ENCODE results near the gene ANKRD33.
A peak's percentile ranks its signal among the peaks of the same experiment; 100 is the strongest.

The ANKRD33 gene

GRCh38 chr12:51923506-51924365, 35.8 kb downstream of the ANKRD33 start (continued):
- TF ChIP-seq TOX (CRISPR knock-in tag; IDR thresholded peaks at IDR 0.05; ENCODE audit: borderline replicate concordance) (no peak), ISL1 (CRISPR knock-in tag; IDR thresholded peaks at IDR 0.05) (no peak), PPARA (CRISPR knock-in tag; IDR thresholded peaks at IDR 0.05; ENCODE audit: borderline replicate concordance) (no peak)

GRCh38 chr12:51924551-51925319, 36.8 kb downstream of the ANKRD33 start:
- ATAC-seq: no peak
- TF ChIP-seq CSDC2 (CRISPR knock-in tag; IDR thresholded peaks at IDR 0.05) (no peak), POU6F1 (CRISPR knock-in tag; IDR thresholded peaks at IDR 0.05; ENCODE audit: borderline replicate concordance, low read depth) (no peak), TCF4 (CRISPR knock-in tag; IDR thresholded peaks at IDR 0.05; ENCODE audit: borderline replicate concordance) (no peak), ZNF565 (CRISPR knock-in tag; conservative IDR thresholded peaks at IDR 0.05; ENCODE audit: low read depth) (no peak), PPARA (CRISPR knock-in tag; IDR thresholded peaks at IDR 0.05; ENCODE audit: borderline replicate concordance) (no peak), TSHZ2 (CRISPR knock-in tag; IDR thresholded peaks at IDR 0.05) (no peak), ZFP3 (CRISPR knock-in tag; IDR thresholded peaks at IDR 0.05) (no peak)

- no peak for ATAC-seq
- TF ChIP-seq TOX (CRISPR knock-in tag; IDR thresholded peaks at IDR 0.05; ENCODE audit: borderline replicate concordance): no peak
- TF ChIP-seq ZNF70 (CRISPR knock-in tag; IDR thresholded peaks at IDR 0.05): no peak
Measured at GRCh38 chr12:51925346-51926063, 37.6 kb downstream of the ANKRD33 start.

- TF ChIP-seq BACH2 (CRISPR knock-in tag; IDR thresholded peaks at IDR 0.05; ENCODE audit: borderline replicate concordance) (no peak), ISL1 (CRISPR knock-in tag; IDR thresholded peaks at IDR 0.05) (no peak), ESRRG (CRISPR knock-in tag; IDR thresholded peaks at IDR 0.05) (no peak), ARNTL (CRISPR knock-in tag; IDR thresholded peaks at IDR 0.05; ENCODE audit: borderline replicate concordance, low read depth) (no peak), CSDC2 (CRISPR knock-in tag; IDR thresholded peaks at IDR 0.05) (no peak), ZFP3 (CRISPR knock-in tag; IDR thresholded peaks at IDR 0.05) (no peak)
- no peak for ATAC-seq
Measured at GRCh38 chr12:51926064-51926632, 38.2 kb downstream of the ANKRD33 start.

GRCh38 chr12:51926718-51927117, 38.8 kb downstream of the ANKRD33 start:
- ATAC-seq: 0 out of 3 replicates have a peak, but pooled peaks have one; percentile 36
- TF ChIP-seq ZFP30 (CRISPR knock-in tag; IDR thresholded peaks at IDR 0.05): no peak
- TF ChIP-seq ZNF8 (CRISPR knock-in tag; IDR thresholded peaks at IDR 0.05): no peak
- TF ChIP-seq CREB5 (CRISPR knock-in tag; IDR thresholded peaks at IDR 0.05; ENCODE audit: low read depth): no peak
- TF ChIP-seq ARNTL (CRISPR knock-in tag; IDR thresholded peaks at IDR 0.05; ENCODE audit: borderline replicate concordance, low read depth): no peak
- no peak for TF ChIP-seq CSDC2 (CRISPR knock-in tag; IDR thresholded peaks at IDR 0.05)
